NCI-H1436 (cell line): ENCODE data around the gene DNAI4.

Experiments used
- DNase-seq: peaks from one replicate; lab custom pipeline; 2025; lab: John Stamatoyannopoulos, UW

The DNAI4 gene

GRCh38 chr1:66764994-66765578 lies 159.6 kb downstream of the DNAI4 start:
- peak; percentile 42 for DNase-seq
